ENCODE measurements around the gene STARD10.

Gene STARD10

DNA sequence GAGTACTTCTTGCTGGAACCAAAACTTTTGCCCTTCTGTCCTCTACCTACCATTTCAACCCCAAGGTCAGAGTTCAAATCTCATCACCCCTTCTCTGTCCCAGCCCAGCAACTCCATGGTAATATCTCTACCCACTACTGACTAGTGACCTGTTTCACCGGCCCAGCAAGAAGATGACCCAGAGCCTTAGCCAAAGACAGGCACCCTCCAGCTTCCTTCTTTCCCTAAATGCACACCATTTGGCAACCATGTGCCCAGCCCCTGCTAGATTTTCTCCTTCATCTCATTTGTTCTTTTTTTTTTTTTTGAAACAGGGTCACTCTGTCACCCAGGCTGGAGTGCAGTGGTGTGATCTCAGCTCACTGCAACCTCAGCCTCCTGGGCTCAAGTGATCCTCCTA lies 56.5 kb downstream of the STARD10 start:
- Histone ChIP-seq H3K4me3 (ENCODE audit: low read length) (no peak overlapping the region), H3K9me3 (ENCODE audit: control insufficient read depth, low read length) (no peaks in the 10 kb centered on the region), H3K36me3 (ENCODE audit: control insufficient read depth, insufficient read depth, low read length, severe bottlenecking) (no peaks in the 10 kb centered on the region), H3K9ac (ENCODE audit: low read length) (no peak overlapping the region), H3K27me3 (replicated peaks; ENCODE audit: control insufficient read depth, insufficient read depth, low read length) (no peaks in the 10 kb centered on the region), H3K4me1 (ENCODE audit: control insufficient read depth, insufficient read depth, low read length) (peaks cover 48% of the 10 kb centered on the region)
- no peak for DNase-seq (ENCODE audit: low read depth)

DNA sequence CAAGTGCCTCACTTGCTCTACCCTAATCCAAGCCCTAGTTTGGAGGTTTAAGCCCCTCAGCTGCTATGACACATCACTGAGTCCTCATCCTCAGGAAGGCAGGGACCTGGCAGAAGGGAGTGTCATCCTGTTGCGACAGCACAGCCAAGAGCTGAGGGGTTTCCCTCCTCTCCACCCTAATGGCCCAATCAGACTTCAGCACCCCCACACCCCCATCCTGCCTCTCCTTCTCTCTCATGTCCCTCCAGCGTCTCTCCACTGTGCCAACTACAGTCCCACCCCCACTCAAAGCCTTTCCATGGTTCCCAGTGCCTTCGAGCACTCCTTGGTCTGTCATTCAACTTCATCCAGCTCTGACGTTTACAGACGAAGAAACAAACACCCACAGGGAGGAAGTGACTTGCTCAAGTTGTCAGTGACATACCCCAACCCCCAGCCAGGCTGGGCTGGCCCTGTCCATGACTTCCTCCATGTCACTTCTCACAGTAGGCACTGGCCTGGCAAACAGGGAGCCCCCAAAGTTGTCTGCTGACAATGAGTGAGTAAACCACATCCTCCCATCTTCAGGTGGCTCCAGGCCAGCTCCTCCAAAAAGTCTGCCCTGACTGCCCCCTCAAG lies 57.3 kb downstream of the STARD10 start:
- Histone ChIP-seq H3K4me3 (ENCODE audit: low read length) (no peak overlapping the region), H3K27me3 (replicated peaks; ENCODE audit: control insufficient read depth, insufficient read depth, low read length) (no peaks in the 10 kb centered on the region), H3K9ac (ENCODE audit: low read length) (no peak overlapping the region), H3K4me1 (ENCODE audit: control insufficient read depth, insufficient read depth, low read length) (peaks cover 41% of the 10 kb centered on the region), H3K36me3 (ENCODE audit: control insufficient read depth, insufficient read depth, low read length, severe bottlenecking) (no peaks in the 10 kb centered on the region), H3K9me3 (ENCODE audit: control insufficient read depth, low read length) (no peaks in the 10 kb centered on the region)
- DNase-seq (ENCODE audit: low read depth): peak; percentile 48

DNA sequence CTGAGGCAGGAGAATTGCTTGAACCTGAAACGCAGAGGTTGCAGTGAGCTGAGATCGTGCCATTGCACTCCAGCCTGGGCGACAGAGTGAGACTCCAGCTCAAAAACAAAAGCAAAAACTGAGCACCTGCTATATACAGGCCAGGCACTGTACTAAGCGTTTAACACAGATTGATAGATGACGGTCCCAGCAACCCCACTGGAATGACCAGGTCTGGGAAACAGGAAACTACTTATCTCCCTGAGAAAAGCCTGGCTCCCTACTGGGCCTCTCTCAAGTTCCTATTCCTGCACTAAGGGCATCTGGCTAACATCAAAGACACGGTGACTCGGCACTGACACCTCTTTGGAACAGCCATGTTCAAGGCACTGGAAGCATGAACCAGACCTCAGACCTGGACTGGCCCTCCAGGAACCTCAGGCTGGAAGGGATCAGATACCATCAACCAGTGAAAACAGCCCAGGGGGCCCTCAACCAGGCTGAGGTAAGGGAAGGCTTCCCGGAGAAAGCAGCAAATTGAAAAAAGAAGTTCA lies 58.3 kb downstream of the STARD10 start:
- H3K27me3 ChIP-seq (replicated peaks; ENCODE audit: control insufficient read depth, insufficient read depth, low read length): no peaks in the 10 kb centered on the region
- no peaks in the 10 kb centered on the region for H3K36me3 ChIP-seq (ENCODE audit: control insufficient read depth, insufficient read depth, low read length, severe bottlenecking)
- peak; percentile 69 for DNase-seq (ENCODE audit: low read depth)

DNA sequence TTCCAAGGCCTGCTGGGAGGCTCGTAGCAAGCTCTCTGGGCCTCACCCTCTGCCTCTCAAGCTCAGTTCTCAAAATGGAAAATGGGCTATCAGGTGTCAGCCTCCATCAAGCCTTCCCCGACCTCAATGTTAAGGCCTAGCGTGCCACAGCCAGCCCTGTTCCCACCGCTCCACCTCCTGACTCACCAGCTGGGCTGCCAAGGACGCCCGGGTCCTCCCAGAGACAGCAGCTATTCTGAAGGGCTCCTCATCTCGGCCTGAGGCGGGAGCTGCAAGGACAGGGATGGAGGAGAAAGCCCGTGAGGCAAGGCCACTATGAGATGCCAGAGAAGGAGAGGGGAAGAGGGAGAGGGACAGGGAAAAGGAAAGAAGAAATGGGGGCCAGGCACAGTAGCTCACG lies 61.5 kb downstream of the STARD10 start:
- H3K36me3 ChIP-seq (ENCODE audit: control insufficient read depth, insufficient read depth, low read length, severe bottlenecking): no peaks in the 10 kb centered on the region
- H3K4me1 ChIP-seq (ENCODE audit: control insufficient read depth, insufficient read depth, low read length): peaks cover 26% of the 10 kb centered on the region
- peak; percentile 25 for DNase-seq (ENCODE audit: low read depth)
- H3K27me3 ChIP-seq (replicated peaks; ENCODE audit: control insufficient read depth, insufficient read depth, low read length): no peaks in the 10 kb centered on the region
- no peaks in the 10 kb centered on the region for H3K9me3 ChIP-seq (ENCODE audit: control insufficient read depth, low read length)
- no peak overlapping the region for H3K9ac ChIP-seq (ENCODE audit: low read length)
- no peak overlapping the region for H3K4me3 ChIP-seq (ENCODE audit: low read length)

More for the DNA sequence above, 58.3 kb downstream of the STARD10 start:
- H3K4me3 ChIP-seq (ENCODE audit: low read length): no peak overlapping the region
- H3K9ac ChIP-seq (ENCODE audit: low read length): no peak overlapping the region
- no peaks in the 10 kb centered on the region for H3K9me3 ChIP-seq (ENCODE audit: control insufficient read depth, low read length)
- H3K4me1 ChIP-seq (ENCODE audit: control insufficient read depth, insufficient read depth, low read length): peaks cover 41% of the 10 kb centered on the region

DNA sequence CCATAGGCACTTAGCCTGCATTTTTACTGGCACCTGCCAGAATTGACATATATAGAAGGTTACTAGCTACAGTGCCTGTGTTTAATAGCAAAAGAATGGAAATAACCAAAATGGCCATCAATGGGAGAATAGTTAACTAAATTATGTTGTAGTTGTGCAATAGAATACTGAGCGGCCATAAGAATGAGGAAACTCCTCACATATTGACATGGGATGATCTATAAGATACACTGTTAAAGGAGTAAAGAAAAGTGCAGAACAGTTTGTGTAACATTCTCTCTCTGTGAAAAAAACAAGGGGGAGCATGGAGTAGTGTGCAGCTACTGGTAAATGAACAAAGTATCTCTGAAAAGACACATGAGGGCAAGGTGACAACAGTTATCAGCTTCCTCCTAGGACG lies 63.1 kb downstream of the STARD10 start:
- Histone ChIP-seq H3K4me1 (ENCODE audit: control insufficient read depth, insufficient read depth, low read length) (peaks cover 11% of the 10 kb centered on the region), H3K9ac (ENCODE audit: low read length) (no peak overlapping the region)
- DNase-seq (ENCODE audit: low read depth): no peak

DNA sequence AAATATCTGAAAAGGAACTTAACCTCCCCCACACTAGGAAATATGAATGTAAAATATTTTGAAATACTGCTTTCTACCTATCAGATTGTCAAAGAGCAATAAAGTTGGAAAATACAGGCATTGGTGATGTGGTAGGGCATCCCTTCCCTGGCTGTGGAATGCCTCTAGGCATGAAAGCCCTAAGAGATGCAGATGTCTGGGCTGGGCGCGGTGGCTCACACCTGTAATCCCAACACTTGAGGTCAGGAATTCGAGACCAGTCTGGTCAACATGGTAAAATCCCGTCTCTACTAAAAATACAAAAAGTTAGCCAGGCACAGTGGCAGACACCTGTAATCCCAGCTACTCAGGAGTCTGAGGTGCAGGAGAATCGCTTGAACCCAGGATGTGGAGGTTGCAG lies 63.6 kb downstream of the STARD10 start:
- H3K4me3 ChIP-seq (ENCODE audit: low read length): no peak overlapping the region
- H3K4me1 ChIP-seq (ENCODE audit: control insufficient read depth, insufficient read depth, low read length): peaks cover 8% of the 10 kb centered on the region
- DNase-seq (ENCODE audit: low read depth): no peak
- no peak overlapping the region for H3K9ac ChIP-seq (ENCODE audit: low read length)
- H3K36me3 ChIP-seq (ENCODE audit: control insufficient read depth, insufficient read depth, low read length, severe bottlenecking): no peaks in the 10 kb centered on the region
- H3K27me3 ChIP-seq (replicated peaks; ENCODE audit: control insufficient read depth, insufficient read depth, low read length): no peaks in the 10 kb centered on the region
- H3K9me3 ChIP-seq (ENCODE audit: control insufficient read depth, low read length): no peaks in the 10 kb centered on the region

More for the DNA sequence above, 63.1 kb downstream of the STARD10 start:
- no peaks in the 10 kb centered on the region for H3K9me3 ChIP-seq (ENCODE audit: control insufficient read depth, low read length)
- no peaks in the 10 kb centered on the region for H3K27me3 ChIP-seq (replicated peaks; ENCODE audit: control insufficient read depth, insufficient read depth, low read length)
- H3K4me3 ChIP-seq (ENCODE audit: low read length): no peak overlapping the region
- H3K36me3 ChIP-seq (ENCODE audit: control insufficient read depth, insufficient read depth, low read length, severe bottlenecking): no peaks in the 10 kb centered on the region

DNA sequence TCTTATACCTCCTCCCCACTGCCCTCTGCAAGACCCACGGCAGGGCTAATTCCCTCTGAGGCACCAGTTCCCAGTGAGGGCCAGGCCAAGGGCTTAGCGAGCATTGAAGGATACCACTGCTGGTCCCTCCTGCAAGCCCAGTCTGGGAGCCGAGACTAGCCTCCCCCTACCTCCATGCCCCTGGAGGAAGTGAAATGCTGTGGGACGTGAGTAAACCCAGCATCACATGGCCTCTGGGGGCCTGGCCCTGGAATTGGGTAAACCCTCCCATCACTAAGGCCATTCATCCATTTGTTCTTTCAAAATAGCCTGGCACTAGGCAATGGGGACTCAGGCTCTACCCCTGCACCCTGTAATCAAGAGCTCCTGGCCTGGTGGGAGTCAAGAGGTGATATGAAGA lies 66.3 kb downstream of the STARD10 start:
- Histone ChIP-seq H3K4me1 (ENCODE audit: control insufficient read depth, insufficient read depth, low read length) (peaks cover 21% of the 10 kb centered on the region), H3K27me3 (replicated peaks; ENCODE audit: control insufficient read depth, insufficient read depth, low read length) (no peaks in the 10 kb centered on the region), H3K4me3 (ENCODE audit: low read length) (no peak overlapping the region), H3K9ac (ENCODE audit: low read length) (no peak overlapping the region), H3K9me3 (ENCODE audit: control insufficient read depth, low read length) (no peaks in the 10 kb centered on the region), H3K36me3 (ENCODE audit: control insufficient read depth, insufficient read depth, low read length, severe bottlenecking) (no peaks in the 10 kb centered on the region)
- no peak for DNase-seq (ENCODE audit: low read depth)

DNA sequence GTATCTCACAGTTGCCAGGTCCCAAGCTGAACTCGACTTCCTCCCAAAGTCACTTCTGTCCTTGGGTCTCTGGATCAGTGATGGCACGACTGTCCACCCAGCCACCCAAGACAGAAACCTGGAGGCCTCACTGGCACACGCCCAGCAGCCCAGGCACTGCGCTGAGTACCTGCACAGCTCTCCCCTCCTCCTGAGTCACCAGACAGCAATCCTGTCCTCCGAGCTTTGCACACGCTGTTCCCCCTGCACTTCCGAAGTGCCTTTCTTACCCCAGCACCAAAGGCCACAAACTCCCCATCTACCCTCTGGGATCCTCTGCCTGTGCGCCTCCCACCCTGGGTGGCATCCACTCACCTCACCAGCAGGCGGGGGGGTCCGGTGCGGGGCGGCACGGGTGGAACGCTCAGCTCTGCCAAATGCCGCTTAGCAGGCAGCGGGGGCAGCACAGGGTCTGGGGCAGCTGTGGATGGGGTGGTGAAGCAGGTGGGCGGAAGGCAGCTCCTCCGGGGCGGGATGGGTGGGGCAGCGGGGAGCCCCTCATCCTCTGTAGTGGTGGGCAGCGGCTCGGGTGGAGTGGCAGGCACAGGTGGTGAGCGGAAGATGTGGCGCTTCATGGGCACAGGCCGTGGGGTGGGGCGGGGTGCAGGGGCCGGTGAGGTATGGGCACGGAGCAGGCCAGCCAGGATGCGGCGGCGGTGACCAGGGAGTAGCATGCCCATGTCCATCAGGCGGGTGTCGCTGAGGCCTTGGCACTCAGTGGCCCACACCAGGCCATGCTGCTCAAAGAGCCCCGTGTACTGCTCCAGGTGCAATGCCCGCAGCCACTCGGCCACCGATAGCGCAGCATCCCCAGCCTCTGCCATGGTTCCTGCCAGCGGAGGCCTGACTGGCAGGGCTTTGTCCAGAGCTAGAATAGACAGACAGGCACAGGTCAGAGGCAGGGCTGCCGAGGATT lies 67.3 kb downstream of the STARD10 start:
- no peaks in the 10 kb centered on the region for H3K36me3 ChIP-seq (ENCODE audit: control insufficient read depth, insufficient read depth, low read length, severe bottlenecking)
- H3K4me3 ChIP-seq (ENCODE audit: low read length): no peak overlapping the region
- no peaks in the 10 kb centered on the region for H3K9me3 ChIP-seq (ENCODE audit: control insufficient read depth, low read length)
- DNase-seq (ENCODE audit: low read depth): no peak
- no peaks in the 10 kb centered on the region for H3K27me3 ChIP-seq (replicated peaks; ENCODE audit: control insufficient read depth, insufficient read depth, low read length)
- peaks cover 23% of the 10 kb centered on the region for H3K4me1 ChIP-seq (ENCODE audit: control insufficient read depth, insufficient read depth, low read length)
- no peak overlapping the region for H3K9ac ChIP-seq (ENCODE audit: low read length)

DNA sequence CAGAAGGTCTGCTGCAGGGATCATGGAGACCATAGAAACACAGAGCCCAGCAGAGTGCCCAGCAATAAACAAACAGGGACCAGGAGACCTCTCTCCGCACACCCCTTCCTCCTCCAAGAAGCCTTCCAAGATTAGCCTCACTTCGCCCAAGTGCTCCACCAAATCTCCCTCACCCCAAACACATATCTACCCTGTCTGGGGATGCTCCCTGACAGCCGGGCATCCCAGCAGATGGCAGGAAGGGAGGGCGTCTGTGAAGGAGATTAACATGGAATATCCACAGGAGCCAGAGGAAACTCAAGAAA lies 68.2 kb downstream of the STARD10 start:
- no peak for DNase-seq (ENCODE audit: low read depth)
- no peak overlapping the region for H3K9ac ChIP-seq (ENCODE audit: low read length)
- H3K27me3 ChIP-seq (replicated peaks; ENCODE audit: control insufficient read depth, insufficient read depth, low read length): no peaks in the 10 kb centered on the region
- no peak overlapping the region for H3K4me3 ChIP-seq (ENCODE audit: low read length)
- H3K4me1 ChIP-seq (ENCODE audit: control insufficient read depth, insufficient read depth, low read length): peaks cover 30% of the 10 kb centered on the region
- H3K36me3 ChIP-seq (ENCODE audit: control insufficient read depth, insufficient read depth, low read length, severe bottlenecking): no peaks in the 10 kb centered on the region
- no peaks in the 10 kb centered on the region for H3K9me3 ChIP-seq (ENCODE audit: control insufficient read depth, low read length)

DNA sequence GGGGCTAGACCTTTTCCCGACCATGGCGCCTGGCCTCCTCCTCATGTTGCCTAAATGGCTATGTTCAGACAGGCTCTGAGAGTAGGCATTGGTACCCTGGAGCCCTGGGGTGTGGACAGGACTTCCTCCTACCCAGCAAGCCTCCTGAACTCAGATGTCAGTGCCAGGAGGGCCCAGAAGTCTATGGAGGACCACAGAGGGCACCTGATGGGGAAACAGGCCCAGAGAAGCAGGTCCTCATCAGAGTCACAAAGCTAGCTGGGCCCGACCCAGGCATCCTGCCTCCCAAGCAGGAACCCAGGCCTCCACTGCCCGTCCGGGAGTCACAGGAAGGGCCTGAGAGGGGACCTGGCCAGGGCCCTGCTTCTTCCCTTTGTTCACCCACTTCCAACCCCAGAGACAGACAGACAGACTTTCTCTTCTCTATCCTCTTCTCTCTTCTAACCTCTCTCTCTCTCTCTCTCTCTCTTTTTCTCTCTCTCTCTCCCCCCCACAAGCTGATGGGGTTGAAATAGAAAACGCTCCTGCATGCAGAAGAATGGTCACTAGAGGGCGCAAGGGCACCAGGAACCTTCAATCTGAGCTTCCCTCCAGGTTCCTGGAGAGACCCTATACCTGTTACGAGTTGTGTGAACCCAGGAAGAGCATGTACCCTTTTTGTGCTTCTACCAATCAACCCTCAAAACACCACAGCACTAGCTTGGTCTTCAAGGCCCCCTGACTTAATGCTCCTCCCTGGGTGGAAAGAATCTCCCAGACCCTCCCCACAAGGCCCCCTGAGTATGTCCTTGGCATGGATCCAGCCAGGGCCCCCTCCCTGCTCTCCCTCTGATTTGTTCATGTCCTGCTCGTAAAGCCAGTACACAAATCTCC lies 68.8 kb downstream of the STARD10 start:
- Histone ChIP-seq H3K27me3 (replicated peaks; ENCODE audit: control insufficient read depth, insufficient read depth, low read length) (no peaks in the 10 kb centered on the region), H3K4me3 (ENCODE audit: low read length) (no peak overlapping the region), H3K9ac (ENCODE audit: low read length) (no peak overlapping the region), H3K9me3 (ENCODE audit: control insufficient read depth, low read length) (no peaks in the 10 kb centered on the region), H3K36me3 (ENCODE audit: control insufficient read depth, insufficient read depth, low read length, severe bottlenecking) (no peaks in the 10 kb centered on the region), H3K4me1 (ENCODE audit: control insufficient read depth, insufficient read depth, low read length) (peaks cover 36% of the 10 kb centered on the region)
- DNase-seq (ENCODE audit: low read depth): peak; percentile 92
